Measurements from ENCODE around the gene MATN3. TPM values are rescaled to one million over a fixed set of nuclear protein-coding genes. Genes with fewer than 3 reads are reported as not detected.

The MATN3 gene
- total and polyA plus RNA-seq, 3 donors from 2014 or later: 1.9 to 2.7 (median 2.1) TPM

GRCh38 chr2:20034218-20034617 is 21.8 kb upstream of the MATN3 start:
- no peak for DNase-seq
- TF ChIP-seq, protein P1, sequence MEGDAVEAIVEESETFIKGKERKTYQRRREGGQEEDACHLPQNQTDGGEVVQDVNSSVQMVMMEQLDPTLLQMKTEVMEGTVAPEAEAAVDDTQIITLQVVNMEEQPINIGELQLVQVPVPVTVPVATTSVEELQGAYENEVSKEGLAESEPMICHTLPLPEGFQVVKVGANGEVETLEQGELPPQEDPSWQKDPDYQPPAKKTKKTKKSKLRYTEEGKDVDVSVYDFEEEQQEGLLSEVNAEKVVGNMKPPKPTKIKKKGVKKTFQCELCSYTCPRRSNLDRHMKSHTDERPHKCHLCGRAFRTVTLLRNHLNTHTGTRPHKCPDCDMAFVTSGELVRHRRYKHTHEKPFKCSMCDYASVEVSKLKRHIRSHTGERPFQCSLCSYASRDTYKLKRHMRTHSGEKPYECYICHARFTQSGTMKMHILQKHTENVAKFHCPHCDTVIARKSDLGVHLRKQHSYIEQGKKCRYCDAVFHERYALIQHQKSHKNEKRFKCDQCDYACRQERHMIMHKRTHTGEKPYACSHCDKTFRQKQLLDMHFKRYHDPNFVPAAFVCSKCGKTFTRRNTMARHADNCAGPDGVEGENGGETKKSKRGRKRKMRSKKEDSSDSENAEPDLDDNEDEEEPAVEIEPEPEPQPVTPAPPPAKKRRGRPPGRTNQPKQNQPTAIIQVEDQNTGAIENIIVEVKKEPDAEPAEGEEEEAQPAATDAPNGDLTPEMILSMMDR (IDR thresholded peaks at IDR 0.05): no peak
- no peak for TF ChIP-seq POLR2A (IDR thresholded peaks at IDR 0.05)
- intact Hi-C loops (cut with DNase I; ENCODE audit: low total_unique reads): no loop called here
- H3K4me1 ChIP-seq: peaks cover 24% of the 10 kb centered on the region
- no peaks in the 10 kb centered on the region for H3K36me3 ChIP-seq (ENCODE audit: low read depth, missing control alignments)
- no peak overlapping the region for H3K4me3 ChIP-seq
- no peaks in the 10 kb centered on the region for H3K9me3 ChIP-seq
- H3K27me3 ChIP-seq: no peaks in the 10 kb centered on the region
- 67 to 75% methylated on average over 4 of the region's 4 CpGs for WGBS, 2 donors
- H3K27ac ChIP-seq: no peak overlapping the region

DNA sequence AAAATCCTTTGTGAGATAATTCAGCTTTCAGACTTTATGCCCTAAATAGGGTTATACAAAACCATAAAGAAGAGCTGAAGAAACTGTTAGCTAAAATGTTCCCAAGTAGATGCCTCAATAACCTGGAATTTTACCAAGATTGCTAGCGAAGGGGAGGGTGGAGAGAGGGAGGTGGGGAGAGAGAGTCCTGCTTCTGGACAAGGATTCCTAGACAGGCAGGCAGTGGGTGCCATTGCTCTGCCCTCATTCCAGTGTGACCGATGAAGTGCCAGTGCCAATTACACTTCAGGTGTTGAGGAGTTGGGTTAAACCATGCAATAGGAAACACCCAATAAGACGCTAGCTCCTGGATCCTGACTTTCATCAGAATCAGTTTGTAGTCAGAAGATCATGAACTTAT is 20.9 kb upstream of the MATN3 start:
- 74 to 78% methylated on average over 3 of the region's 3 CpGs for WGBS, 2 donors
- Histone ChIP-seq H3K36me3 (ENCODE audit: low read depth, missing control alignments) (no peaks in the 10 kb centered on the region), H3K4me3 (no peak overlapping the region), H3K27ac (no peak overlapping the region), H3K9me3 (no peaks in the 10 kb centered on the region), H3K27me3 (no peaks in the 10 kb centered on the region), H3K4me1 (peaks cover 24% of the 10 kb centered on the region)
- no peak for DNase-seq
- intact Hi-C loops (cut with DNase I; ENCODE audit: low total_unique reads): no loop called here
- TF ChIP-seq, protein P1 (IDR thresholded peaks at IDR 0.05): no peak
- TF ChIP-seq POLR2A (IDR thresholded peaks at IDR 0.05): no peak

DNA sequence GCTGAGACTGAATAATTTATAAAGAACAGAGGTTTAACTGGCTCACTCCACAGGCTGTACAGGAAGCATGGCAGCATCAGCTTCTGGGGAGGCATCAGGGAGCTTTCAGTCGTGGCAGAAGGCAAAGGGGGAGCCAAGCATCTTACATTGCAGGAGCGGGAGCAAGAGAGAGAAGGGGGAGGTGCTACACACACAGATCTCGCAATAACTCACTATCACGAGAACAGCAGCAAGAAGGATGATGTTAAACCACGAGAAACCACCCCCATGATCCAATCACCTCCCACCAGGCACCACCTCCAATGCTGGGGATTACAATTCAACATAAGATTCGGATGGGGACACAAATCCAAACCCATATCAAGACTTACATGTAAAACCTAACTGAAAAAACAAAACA is 17.8 kb upstream of the MATN3 start:
- no peaks in the 10 kb centered on the region for H3K9me3 ChIP-seq
- DNase-seq: no peak
- H3K36me3 ChIP-seq (ENCODE audit: low read depth, missing control alignments): no peaks in the 10 kb centered on the region
- H3K27me3 ChIP-seq: no peaks in the 10 kb centered on the region
- no peak overlapping the region for H3K27ac ChIP-seq
- no peak overlapping the region for H3K4me3 ChIP-seq
- no peak for TF ChIP-seq POLR2A (IDR thresholded peaks at IDR 0.05)
- TF ChIP-seq, protein P1 (IDR thresholded peaks at IDR 0.05): no peak
- 87 to 94% methylated on average over 6 of the region's 6 CpGs for WGBS, 2 donors
- intact Hi-C loops (cut with DNase I; ENCODE audit: low total_unique reads): no loop called here
- H3K4me1 ChIP-seq: peaks cover 8% of the 10 kb centered on the region

GRCh38 chr2:20027705-20028434 is 15.4 kb upstream of the MATN3 start:
- Histone ChIP-seq H3K9me3 (no peaks in the 10 kb centered on the region), H3K36me3 (ENCODE audit: low read depth, missing control alignments) (no peaks in the 10 kb centered on the region), H3K4me1 (no peaks in the 10 kb centered on the region), H3K27me3 (no peaks in the 10 kb centered on the region), H3K4me3 (no peak overlapping the region), H3K27ac (peak overlapping the region in 1 of 2 donors; percentile 26)
- intact Hi-C loops (cut with DNase I; ENCODE audit: low total_unique reads): no loop called here
- TF ChIP-seq, protein P1 (IDR thresholded peaks at IDR 0.05): no peak
- TF ChIP-seq POLR2A (IDR thresholded peaks at IDR 0.05): no peak
- 59 to 61% methylated on average over 3 of the region's 3 CpGs for WGBS, 2 donors
- no peak for DNase-seq

- no peak for DNase-seq
- Histone ChIP-seq H3K27me3 (no peaks in the 10 kb centered on the region), H3K4me3 (no peak overlapping the region), H3K9me3 (no peaks in the 10 kb centered on the region), H3K27ac (peak overlapping the region in 1 of 2 donors; percentile 26), H3K36me3 (ENCODE audit: low read depth, missing control alignments) (no peaks in the 10 kb centered on the region), H3K4me1 (no peaks in the 10 kb centered on the region)
- 63 to 72% methylated on average over 4 of the region's 4 CpGs for WGBS, 2 donors
- TF ChIP-seq, protein P1 (IDR thresholded peaks at IDR 0.05): no peak
- TF ChIP-seq POLR2A (IDR thresholded peaks at IDR 0.05): no peak
- intact Hi-C loops (cut with DNase I; ENCODE audit: low total_unique reads): no loop called here
Measured at GRCh38 chr2:20027260-20027677, 14.8 kb upstream of the MATN3 start.

All from testis (tissue), 3 donors.